ENCODE results near the gene DPH7.

- TF ChIP-seq RFX5 (IDR thresholded peaks at IDR 0.05; ENCODE audit: borderline replicate concordance, low read depth, low read length) (no peak), CTCF (IDR thresholded peaks at IDR 0.05; ENCODE audit: control extremely low read depth in 1 of 3, insufficient read depth in 1 of 3, low read depth in 1 of 3, low read length in 3 of 3) (no peak), SIX5 (IDR thresholded peaks at IDR 0.05; ENCODE audit: low read depth, low read length) (no peak), USF2 (IDR thresholded peaks at IDR 0.05; ENCODE audit: low read length) (no peak), POLR2A (IDR thresholded peaks at IDR 0.05; ENCODE audit: control extremely low read depth in 1 of 2, low read depth in 2 of 2, low read length in 2 of 2) (no peak), JUN (IDR thresholded peaks at IDR 0.05; ENCODE audit: low read depth, low read length) (no peak), TEAD4 (IDR thresholded peaks at IDR 0.05; ENCODE audit: low read depth, low read length) (no peak), FOSL1 (IDR thresholded peaks at IDR 0.05; ENCODE audit: insufficient read depth, low read depth, low read length) (no peak), CEBPB (IDR thresholded peaks at IDR 0.05; ENCODE audit: low read depth, low read length) (no peak), SP2 (IDR thresholded peaks at IDR 0.05; ENCODE audit: low read length) (no peak), RAD21 (IDR thresholded peaks at IDR 0.05 in 1 of 2, conservative IDR thresholded peaks at IDR 0.05 in 1 of 2; ENCODE audit: low read depth in 2 of 2, low read length in 2 of 2) (no peak), GTF2F1 (IDR thresholded peaks at IDR 0.05; ENCODE audit: borderline replicate concordance, low read depth, low read length) (no peak), EZH2 (IDR thresholded peaks at IDR 0.05; ENCODE audit: low read depth, low read length, severe bottlenecking) (no peak), BRCA1 (IDR thresholded peaks at IDR 0.05; ENCODE audit: low read depth, low read length) (no peak)
Measured at GRCh38 chr9:137515338-137515724, 63.4 kb downstream of the DPH7 start.
